ENCODE data around the gene PTPN21. TPM values are rescaled to one million over a fixed set of nuclear protein-coding genes. Genes with fewer than 3 reads are reported as not detected.

Gene PTPN21
- 8.1 and 8.5 TPM in 2 replicates for total RNA-seq

DNA sequence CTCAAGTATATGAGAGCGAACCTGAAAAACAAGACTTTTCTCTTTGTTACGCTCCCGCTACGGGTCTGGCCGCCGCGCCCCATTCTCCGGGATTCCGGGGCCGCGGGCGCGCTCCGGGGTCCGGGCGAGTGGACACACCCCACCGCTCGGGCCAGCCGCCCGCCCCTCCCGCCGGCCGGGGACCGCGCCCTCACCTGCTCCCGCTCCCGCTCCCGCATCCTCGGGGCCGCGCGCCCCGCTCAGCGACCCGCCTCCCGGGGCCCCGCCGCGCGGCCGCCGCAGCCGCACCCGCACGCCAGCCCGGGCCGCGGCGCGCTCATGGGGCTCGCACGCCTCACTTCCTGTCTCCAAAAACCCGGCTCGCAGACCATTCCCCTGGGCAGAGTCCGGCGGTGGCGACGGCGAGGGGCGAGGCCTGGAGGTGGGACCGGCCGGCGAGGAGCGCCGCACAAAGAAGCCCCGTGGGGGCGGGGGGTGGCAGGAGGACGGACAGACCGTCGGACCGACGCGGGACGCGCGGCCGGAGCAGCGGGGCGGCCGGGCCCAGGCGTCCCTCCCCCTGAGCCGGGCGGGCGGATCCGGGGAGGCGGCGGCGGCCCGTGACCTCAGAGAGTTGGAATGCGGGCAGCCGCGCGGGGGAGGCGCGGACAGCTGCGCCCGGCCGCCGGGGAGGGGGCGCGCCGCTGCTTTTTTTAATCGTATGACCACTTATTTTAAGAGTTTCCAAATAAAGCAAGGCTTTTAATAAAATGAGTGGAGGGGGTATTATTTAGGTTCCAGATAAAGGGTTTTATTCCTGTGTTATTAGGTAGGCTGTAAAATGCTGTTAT, at the start of gene PTPN21:
Gene PTPN21 (minus strand): TSS at position 551 of the 830 bp plus-strand sequence. CDS start 4,590 bp downstream, outside the sequence.

GRCh38 chr14:88562831-88563686, 8.3 kb upstream of the PTPN21 start, which contains the start of gene ZC3H14:
TSS of gene ZC3H14 (plus strand) at chr14:88563037. CDS start at chr14:88563134, 97 bp downstream.

Other genes starting within 250 kb of the PTPN21 start
- 0.06 TPM in 1 of 2 replicates, not detected in the other for gene KCNK10, start 231.7 kb downstream of the PTPN21 start, total RNA-seq
- 16.2 and 19.0 TPM in 2 replicates for gene SPATA7, start 169.3 kb downstream of the PTPN21 start, total RNA-seq
- 44.1 and 46.7 TPM in 2 replicates for gene ZC3H14, start 8.0 kb upstream of the PTPN21 start, total RNA-seq
- not detected in 2 replicates for gene EML5, start 237.9 kb upstream of the PTPN21 start, total RNA-seq

Data from cardiac ventricle fibroblast (primary cell).